Measurements from ENCODE around the gene DNAJC5. TPM values are rescaled to one million over a fixed set of nuclear protein-coding genes. Genes with fewer than 3 reads are reported as not detected.
A peak's percentile ranks its signal among the peaks of the same experiment; 100 is the strongest.

DNAJC5 gene
- total and polyA plus RNA-seq, 2 of the 8 experiments (the other 6 are each of a cell fraction or from before 2014, with no cell fraction given) = 19.2 to 31.2 TPM

DNA sequence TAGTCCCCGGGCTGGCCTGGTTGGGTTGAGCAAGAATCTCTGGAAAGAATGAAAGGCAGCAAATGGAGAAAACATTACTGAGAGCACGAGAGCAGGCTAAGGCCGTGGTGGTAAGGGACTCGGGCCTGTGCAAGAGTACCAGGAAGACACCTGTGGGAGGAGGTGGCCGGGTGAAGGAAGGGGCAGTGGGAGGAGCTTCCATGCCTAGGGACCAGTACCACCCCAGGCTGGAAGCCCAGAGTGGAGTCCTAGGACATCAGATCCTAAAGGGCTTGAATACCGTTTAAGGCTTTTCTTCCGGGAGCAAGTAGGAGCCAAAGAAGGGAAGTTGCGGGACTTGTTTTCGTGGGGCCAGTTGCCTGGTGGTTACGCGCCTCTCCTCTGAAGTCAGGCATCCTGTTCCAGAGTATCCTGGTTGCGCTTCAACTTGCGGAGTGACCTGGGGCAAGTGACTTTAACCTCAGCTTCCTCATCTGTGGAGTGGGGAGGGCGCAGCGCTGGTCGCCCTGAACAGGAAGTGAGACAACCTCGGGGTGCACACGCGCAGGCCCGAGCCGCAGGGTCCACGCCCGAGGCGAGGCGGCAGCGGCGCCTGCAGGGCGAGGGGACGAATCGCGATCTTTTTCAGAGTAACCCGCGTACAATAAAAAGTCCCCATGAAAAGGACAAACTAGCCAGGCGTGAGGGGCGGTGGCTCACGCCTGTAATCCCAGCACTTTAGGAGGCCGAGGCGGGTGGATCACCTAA, 31.0 kb upstream of the DNAJC5 start:
- H3K9me3 ChIP-seq (ENCODE audit: insufficient read depth in 2 of 2, low read depth in 1 of 2, low read length in 1 of 2) = no peaks in the 10 kb centered on the region
- H2AFZ ChIP-seq (ENCODE audit: low read length) = no peak overlapping the region
- H4K5ac ChIP-seq (ENCODE audit: insufficient read length, low read depth, low read length) = peak overlapping the region; percentile 65
- no peak overlapping the region for H3K23ac ChIP-seq (ENCODE audit: insufficient read length)
- H3K4me2 ChIP-seq (ENCODE audit: insufficient read depth in 1 of 2, low read depth in 2 of 2, low read length in 2 of 2) = peak overlapping the region; percentile 36 to 83
- no peak overlapping the region for H3K14ac ChIP-seq (ENCODE audit: insufficient read length)
- peak overlapping the region; percentile 45 for H4K91ac ChIP-seq (replicated peaks; ENCODE audit: insufficient read length, low read length)
- no peak overlapping the region for H2BK120ac ChIP-seq (replicated peaks; ENCODE audit: low read depth, low read length)
- peaks cover 4% of the 10 kb centered on the region; the same call in 1 of the 2 replicates for H3K23me2 ChIP-seq (ENCODE audit: low read depth, low read length)
- H2BK15ac ChIP-seq (ENCODE audit: low read length) = no peak overlapping the region; the same call in 1 of the 2 replicates
- WGBS, 2 experiments (ENCODE audit: extremely low coverage in 1 of 2, insufficient coverage in 1 of 2, insufficient read length in 1 of 2, insufficient replicate concordance in 2 of 2, low coverage in 1 of 2, low lambda C conversion rate in 2 of 2, missing lambda C conversion rate in 1 of 2) = 22% methylated on average over 38 of the region's 38 CpGs; no CpG with 5 or more reads in 1 of the 2 experiments
- peak overlapping the region; percentile 66; the same call in 1 of the 2 replicates for H3K27ac ChIP-seq (ENCODE audit: low read depth, low read length)
- FAIRE-seq = no peak
- peak overlapping the region; percentile 75; the same call in 1 of the 2 replicates for H4K8ac ChIP-seq (ENCODE audit: extremely low read depth, insufficient read depth, low read length)
- H2BK12ac ChIP-seq (ENCODE audit: low read depth, low read length) = peak overlapping the region; percentile 50; the same call in 1 of the 2 replicates
- no peaks in the 10 kb centered on the region for H3K27me3 ChIP-seq (replicated peaks in 1 of 4; ENCODE audit: control insufficient read depth in 3 of 4, extremely low read depth in 1 of 4, insufficient read depth in 3 of 4, low read length in 3 of 4)
- H4K20me1 ChIP-seq (replicated peaks in 1 of 2; ENCODE audit: control insufficient read depth in 1 of 2, insufficient read depth in 2 of 2, low read length in 2 of 2) = peaks cover 0 to 8% of the 10 kb centered on the region in 2 experiments
- peaks cover 0 to 19% (median 4%) of the 10 kb centered on the region in 4 experiments; a peak in 3 of 8 replicates for H3K36me3 ChIP-seq (ENCODE audit: control insufficient read depth in 2 of 4, insufficient read depth in 4 of 4, low read length in 3 of 4)
- no peak overlapping the region for H3K56ac ChIP-seq (replicated peaks; ENCODE audit: insufficient read length, low read depth, low read length)
- H3K79me1 ChIP-seq (ENCODE audit: low read depth, low read length) = peaks cover 6% of the 10 kb centered on the region
- peak overlapping the region; percentile 49 to 95 (median 92) for H3K4me3 ChIP-seq (ENCODE audit: extremely low read depth in 1 of 4, insufficient read depth in 2 of 4, low read depth in 3 of 4, low read length in 4 of 4)
- H2BK20ac ChIP-seq (ENCODE audit: low read length) = no peak overlapping the region
- ChIA-PET POLR2A (ENCODE audit: partially characterized antibody) (interaction anchor here (0.7 to 5.9 kb wide), 33 partner anchors 9 to 211 kb away, joined by 3 to 52 read pairs (median 5); partner anchors contain the start of genes ARFRP1, DNAJC5, PRPF6 and RTEL1), CTCF (ENCODE audit: partially characterized antibody) (interaction anchor here (0.8 to 5.8 kb wide), 19 partner anchors 9 to 400 kb away, joined by 3 to 59 read pairs (median 4); partner anchors contain the start of genes ARFRP1 and ZGPAT)
- H2AK5ac ChIP-seq (ENCODE audit: low read depth, low read length) = peak overlapping the region; percentile 28
- peak overlapping the region; percentile 83 for H3K18ac ChIP-seq (ENCODE audit: extremely low read depth, low read length)
- peak overlapping the region in 3 of 4 experiments; percentile 72 to 80 (median 75); a peak in 5 of 7 replicates for H3K9ac ChIP-seq (replicated peaks in 1 of 4; ENCODE audit: extremely low read depth in 1 of 4, low read depth in 3 of 4, low read length in 3 of 4)
- H3K4me1 ChIP-seq (replicated peaks in 1 of 4; ENCODE audit: control insufficient read depth in 3 of 4, insufficient read depth in 4 of 4, low read length in 3 of 4) = peaks cover 6 to 13% (median 10%) of the 10 kb centered on the region in 4 experiments
- H2BK5ac ChIP-seq (ENCODE audit: low read depth, low read length) = peak overlapping the region; percentile 92
- peak; percentile 23 to 68 for DNase-seq (ENCODE audit: low read depth in 1 of 2, low spot score in 2 of 2)
- peak overlapping the region; percentile 8 for H3K4ac ChIP-seq (replicated peaks; ENCODE audit: insufficient read length, low read depth, low read length)
- H3K79me2 ChIP-seq (ENCODE audit: control insufficient read depth in 1 of 2, insufficient read depth in 2 of 2, low read length in 2 of 2) = peaks cover 0 to 43% of the 10 kb centered on the region in 2 experiments; a peak in 2 of 4 replicates
- TF ChIP-seq KDM1A (IDR thresholded peaks at IDR 0.05; ENCODE audit: borderline replicate concordance, low read length) (peak; percentile 34; the same call in 1 of the 2 replicates), RAD21 (IDR thresholded peaks at IDR 0.05 in 1 of 2, conservative IDR thresholded peaks at IDR 0.05 in 1 of 2; ENCODE audit: low read depth in 2 of 2, low read length in 2 of 2) (peak; percentile 82 to 88), SP4 (IDR thresholded peaks at IDR 0.05; ENCODE audit: low read length) (no peak), CREB1 (IDR thresholded peaks at IDR 0.05) (0 out of 2 replicates have a peak, but pooled peaks have one; percentile 36), RBBP5 (IDR thresholded peaks at IDR 0.05; ENCODE audit: borderline replicate concordance, low read depth, low read length) (no peak; the same call in 1 of the 2 replicates), SIN3A (conservative IDR thresholded peaks at IDR 0.05 in 1 of 2, IDR thresholded peaks at IDR 0.05 in 1 of 2; ENCODE audit: low read depth in 1 of 2, low read length in 2 of 2) (peak in 1 of 2 experiments; percentile 51; a peak in 1 of 4 replicates), TAF7 (optimal IDR thresholded peaks at IDR 0.05; ENCODE audit: borderline replicate concordance, low read depth, low read length) (peak; percentile 31), CBX5 (IDR thresholded peaks at IDR 0.05; ENCODE audit: low read depth, low read length) (no peak), BACH1 (IDR thresholded peaks at IDR 0.05; ENCODE audit: low read length) (peak; percentile 61)
- TF ChIP-seq, protein P1, sequence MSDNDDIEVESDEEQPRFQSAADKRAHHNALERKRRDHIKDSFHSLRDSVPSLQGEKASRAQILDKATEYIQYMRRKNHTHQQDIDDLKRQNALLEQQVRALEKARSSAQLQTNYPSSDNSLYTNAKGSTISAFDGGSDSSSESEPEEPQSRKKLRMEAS (IDR thresholded peaks at IDR 0.05) = peak; percentile 70

Data from H1 (cell line).